Stimulated activated CD8-positive, alpha-beta memory T cell treated with anti-CD3 and anti-CD28 coated beads, Interleukin-15, amount 100 ng/mL, for 4 hours (primary cell): Measurements from ENCODE around the gene PODN.

Source experiments
- DNase-seq, 2 donors: peaks; one replicate each; pipeline ENCODE4 v3.0.0-alpha.2; 2020; ENCODE audit warnings: low read depth in 2 of 2

Gene PODN

DNA sequence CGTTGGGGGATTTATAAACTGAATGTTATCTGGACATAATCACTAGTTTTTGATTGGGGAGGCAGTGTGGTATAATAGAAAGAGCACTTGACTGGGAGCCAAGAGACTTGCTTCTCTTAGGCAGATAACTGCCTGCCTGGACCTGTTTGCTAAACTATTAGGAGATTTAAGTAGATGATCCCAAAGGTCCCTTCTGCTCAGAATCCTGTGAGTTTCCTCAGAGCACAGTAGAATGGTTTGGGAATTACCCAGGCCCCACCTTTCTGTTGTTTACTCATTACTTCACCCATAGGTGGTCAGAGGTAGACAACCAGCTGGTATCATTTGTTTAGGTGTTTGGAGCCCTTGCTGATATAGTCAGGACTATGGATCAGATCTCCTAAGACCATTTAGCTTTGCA, 10.3 kb upstream of the PODN start:
- DNase-seq: no peak

GRCh38 chr1:53057127-53057526, 4.9 kb upstream of the PODN start:
- no peak for DNase-seq

DNA sequence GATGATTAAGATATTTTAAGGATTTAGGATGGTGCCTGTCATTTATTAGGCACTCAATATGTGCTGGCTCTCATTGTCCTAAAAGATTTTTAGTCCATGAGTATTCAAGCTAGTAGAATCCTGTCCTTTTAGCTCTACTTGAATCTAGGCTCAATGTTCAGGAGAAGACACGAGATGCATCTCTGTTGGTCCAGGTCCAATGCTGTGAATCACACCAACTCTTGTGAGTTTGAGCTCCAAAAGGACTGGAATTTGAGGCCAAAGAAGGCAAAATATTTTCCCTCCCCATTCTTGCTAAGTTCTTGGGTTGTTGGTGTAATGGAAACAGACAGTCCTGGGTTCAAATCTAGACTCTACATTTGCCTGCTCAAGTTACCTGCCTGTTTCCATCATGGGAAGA, 1.4 kb upstream of the PODN start:
- no peak for DNase-seq

GRCh38 chr1:53061123-53061858, 722 bp upstream of the PODN start:
- DNase-seq: no peak

GRCh38 chr1:53062708-53063591, 937 bp downstream of the PODN start:
- no peak for DNase-seq

DNA sequence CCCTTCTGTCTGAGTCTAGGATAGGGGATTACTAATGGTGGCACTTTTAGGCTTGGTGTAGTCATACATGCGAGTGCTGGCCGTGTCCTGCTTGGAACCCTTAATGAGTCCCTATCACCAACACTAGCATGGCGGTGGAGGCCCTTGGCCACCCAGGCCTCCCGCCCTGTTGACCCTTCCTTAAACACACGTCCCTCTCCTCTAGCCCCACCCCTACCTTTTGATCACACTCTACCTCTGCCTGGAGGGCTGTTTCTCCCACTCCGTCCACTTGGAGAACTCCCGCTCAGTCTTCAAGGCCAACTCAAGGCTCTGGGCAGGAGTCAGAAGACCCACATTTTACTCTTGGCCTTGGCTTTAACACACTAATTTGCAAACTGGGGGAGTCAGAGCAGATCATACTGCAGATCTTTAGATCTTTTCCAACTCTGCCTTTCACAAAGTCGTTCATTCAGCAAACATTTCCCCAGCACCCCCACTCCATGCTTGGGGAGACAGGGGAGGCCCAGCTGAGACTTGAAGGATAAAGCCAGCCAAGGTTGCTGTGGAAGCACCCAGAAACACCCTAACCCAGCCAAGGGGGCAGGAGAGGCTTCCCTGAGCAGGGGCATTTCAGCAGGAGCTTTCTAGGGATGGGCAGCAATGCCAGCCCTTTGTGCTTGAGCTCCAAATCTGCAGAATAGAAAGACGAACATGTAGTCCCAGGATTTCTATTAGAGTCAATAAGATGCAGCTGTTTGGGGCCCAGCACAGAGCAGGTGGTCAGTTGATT, 1.9 kb downstream of the PODN start:
- no peak for DNase-seq

- DNase-seq: no peak
These were observed 3.4 kb downstream of the PODN start for GRCh38 chr1:53065391-53065790.

GRCh38 chr1:53066488-53066887, 4.5 kb downstream of the PODN start:
- no peak for DNase-seq

GRCh38 chr1:53066891-53067738, 5.1 kb downstream of the PODN start:
- no peak for DNase-seq

DNA sequence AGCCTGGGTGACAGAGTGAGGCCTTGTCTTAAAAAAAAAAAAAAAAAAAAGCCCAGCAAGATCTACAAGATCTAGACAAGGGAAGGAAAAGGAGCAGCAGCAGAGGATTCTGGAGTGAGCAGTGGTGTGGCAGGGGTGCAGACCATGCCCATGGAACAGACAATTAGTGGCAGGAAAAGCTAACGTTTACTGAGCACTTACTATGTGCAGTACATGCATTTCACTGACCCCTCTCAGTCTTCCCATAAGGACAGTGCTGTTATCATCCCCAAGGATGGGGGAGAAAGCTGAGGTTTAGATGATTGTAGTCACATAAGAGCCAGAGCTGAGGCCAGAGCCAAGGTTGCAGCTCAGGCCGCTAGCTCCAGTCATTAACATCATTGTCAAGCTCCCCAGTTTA, 5.9 kb downstream of the PODN start:
- no peak for DNase-seq

- DNase-seq: no peak
These were observed 6.5 kb downstream of the PODN start for GRCh38 chr1:53068314-53069099.

- DNase-seq: no peak
These were observed 7.3 kb downstream of the PODN start for GRCh38 chr1:53069265-53069662.

GRCh38 chr1:53069663-53070327, 7.8 kb downstream of the PODN start:
- no peak for DNase-seq

GRCh38 chr1:53070621-53071020, 8.6 kb downstream of the PODN start:
- no peak for DNase-seq

DNA sequence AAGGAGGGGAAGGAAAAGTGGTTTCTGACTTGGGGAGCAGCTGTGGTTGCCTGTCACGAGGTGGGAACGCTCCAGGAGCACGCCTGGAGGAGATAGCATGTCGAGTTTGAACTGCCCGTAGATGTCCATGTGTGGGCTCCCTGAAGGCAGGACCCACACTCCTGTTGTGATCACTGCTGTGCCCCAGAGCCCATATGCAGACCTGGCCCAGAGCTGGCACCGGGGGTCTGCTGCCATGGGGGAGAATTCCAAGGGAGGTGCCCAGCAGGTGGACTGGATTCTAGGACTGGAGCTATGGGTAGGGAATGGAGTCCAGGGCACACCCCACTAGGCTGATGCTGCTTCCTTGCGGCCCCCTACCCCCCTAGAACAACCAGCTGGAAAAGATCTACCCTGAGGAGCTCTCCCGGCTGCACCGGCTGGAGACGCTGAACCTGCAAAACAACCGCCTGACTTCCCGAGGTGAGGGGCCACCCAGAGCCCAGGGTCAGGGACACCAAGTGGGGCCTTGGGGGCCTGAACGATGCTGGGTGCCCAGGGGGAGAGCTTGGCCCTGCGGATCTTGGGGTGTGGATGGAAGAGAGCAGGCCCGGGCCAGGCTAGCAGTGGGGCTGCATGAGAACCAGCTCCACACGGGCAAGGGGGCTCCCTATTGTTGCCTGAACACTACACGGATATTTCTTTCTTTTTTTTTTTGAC, 9.3 kb downstream of the PODN start:
- DNase-seq: no peak

DNA sequence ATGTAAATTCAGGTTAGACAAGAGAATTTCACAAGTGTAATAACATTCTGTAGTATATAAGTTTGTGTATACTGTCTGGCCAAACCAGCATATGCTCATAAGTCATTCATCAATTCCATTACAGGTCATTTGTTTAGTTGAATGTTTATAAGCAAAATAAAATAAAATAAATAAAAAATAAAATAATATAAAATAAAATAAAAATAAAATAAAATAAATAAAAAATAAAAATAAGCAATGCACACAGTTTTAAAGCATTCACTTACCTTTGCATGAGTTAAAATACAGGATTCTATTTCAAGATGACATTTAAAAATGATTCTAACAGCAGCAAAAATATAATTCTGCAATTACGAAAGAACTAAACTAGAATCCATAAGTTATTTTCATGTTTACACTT, 9.9 kb downstream of the PODN start:
- no peak for DNase-seq

DNA sequence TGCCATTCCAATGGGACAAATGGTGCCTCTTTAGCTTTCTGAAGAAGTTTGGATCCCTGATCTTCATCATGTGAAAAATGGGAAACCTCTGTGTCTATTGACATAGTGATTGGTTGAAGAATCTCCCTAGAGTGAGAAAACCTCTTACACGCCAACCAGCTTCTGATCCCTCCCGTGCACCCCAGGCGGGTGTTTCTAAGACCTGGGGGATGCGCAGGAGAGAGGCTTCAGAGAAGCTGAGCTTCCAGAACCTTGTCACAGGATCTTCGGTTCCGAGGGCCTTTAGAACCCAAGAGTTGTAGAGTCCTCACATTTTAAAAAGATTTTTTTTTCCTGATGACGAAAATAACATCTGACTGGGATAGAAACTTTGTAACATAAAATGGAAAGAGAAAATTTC, 11.3 kb downstream of the PODN start:
- no peak for DNase-seq

DNA sequence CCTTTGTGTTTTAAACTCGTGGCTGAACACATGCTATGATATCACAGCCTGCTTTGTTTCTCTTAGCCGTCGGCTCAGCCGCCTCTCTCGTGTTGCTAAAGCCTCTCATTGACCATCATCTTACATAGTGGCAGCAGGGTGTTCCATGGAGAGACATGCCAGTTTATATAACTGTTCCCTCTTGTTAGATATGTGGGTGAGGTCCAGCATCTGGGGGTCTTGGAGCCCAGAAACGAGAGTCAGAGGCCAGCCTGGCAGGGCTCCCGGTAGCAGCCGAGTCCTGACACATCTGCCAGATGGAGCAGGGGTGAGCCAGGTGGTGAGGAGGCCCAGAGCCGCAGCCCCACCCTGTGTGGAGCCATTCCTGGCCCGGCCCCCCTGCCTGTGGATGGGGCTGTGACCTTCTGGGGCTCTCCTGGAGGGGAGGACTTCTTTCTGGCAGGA, 11.9 kb downstream of the PODN start:
- no peak for DNase-seq
